ENCODE measurements around the gene LIPC.

- TF ChIP-seq CTCF (conservative IDR thresholded peaks at IDR 0.05; ENCODE audit: low read depth, low read length) (no peak), EZH2 (IDR thresholded peaks at IDR 0.05; ENCODE audit: borderline replicate concordance, low read depth, low read length, poor library complexity, severe bottlenecking) (no peak)
These were observed 142.8 kb downstream of the LIPC start for GRCh38 chr15:58574631-58575030.

Measured in A673 (cell line).